Right lung (tissue), 10 donors: ENCODE measurements around the gene STRC. TPM values are rescaled to one million over a fixed set of nuclear protein-coding genes. Genes with fewer than 3 reads are reported as not detected.
"Not testable (repeated sequence)": the region's sequence is repeated elsewhere in the genome, so short reads cannot be mapped to it uniquely, and the experiment has no call there.

ENCODE experiments used
- DNase-seq, 2 donors: peaks; one replicate each; pipeline ENCODE4 v3.0.0-alpha.2; 2013
- long read RNA-seq, 8 donors: transcript quantifications; one replicate each; lab custom pipeline, GENCODE V29; 2026
- polyA plus RNA-seq, 5 donors: library from polyadenylated mRNA; unstranded; fragments of 120-200 nt; gene quantifications; one replicate each; pipeline versions ENCODE4 v1.2.1 to v1.2.3, GENCODE V29; 2013; ENCODE audit warnings: inconsistent platforms in 1 of 5, low replicate concordance in 1 of 5; ENCODE audit not compliant: insufficient read length in 5 of 5, insufficient read depth in 1 of 5

Gene STRC
- polyA plus RNA-seq: 1 to 10 TPM in 1 of 5 donors, under 1 TPM in 4; 0.58 to 1.9 (median 0.73) TPM
- long read RNA-seq, donor 1: 0 reads
- long read RNA-seq, donor 2: 0 reads
- long read RNA-seq, donor 3: 0 reads
- long read RNA-seq, donor 4: 0 reads
- long read RNA-seq, donor 5: 0 reads
- long read RNA-seq, donor 6: 0 reads
- long read RNA-seq, donor 7: 0 reads
- long read RNA-seq, donor 8: 0 reads

- DNase-seq: not testable (repeated sequence)
These were observed at the start of gene STRC for GRCh38 chr15:43618700-43619099. Gene STRC (minus strand): TSS chr15:43618800. CDS start chr15:43618722, 78 bp downstream.

GRCh38 chr15:43666177-43666576 lies 47.6 kb upstream of the STRC start:
- not testable (repeated sequence) for DNase-seq

DNA sequence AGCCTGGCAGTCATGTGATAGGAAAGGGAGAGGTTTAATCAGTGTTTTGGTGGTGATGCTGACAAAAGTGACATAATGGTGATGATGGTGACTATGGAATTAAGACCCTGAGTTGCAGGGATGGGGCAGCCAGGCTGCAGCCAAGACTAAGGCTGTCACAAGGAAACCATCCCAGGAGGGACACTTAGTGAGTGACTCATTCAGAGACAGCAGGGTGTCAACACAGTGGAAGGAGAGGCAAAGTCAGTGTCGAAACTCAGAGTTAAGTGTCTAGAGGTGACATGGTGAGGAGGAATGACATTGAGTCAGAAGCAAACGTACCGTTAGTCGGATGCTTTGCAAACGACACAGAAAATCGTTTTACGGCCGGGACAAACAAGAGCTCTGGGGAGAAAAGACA lies 44.7 kb upstream of the STRC start:
- not testable (repeated sequence) for DNase-seq

DNA sequence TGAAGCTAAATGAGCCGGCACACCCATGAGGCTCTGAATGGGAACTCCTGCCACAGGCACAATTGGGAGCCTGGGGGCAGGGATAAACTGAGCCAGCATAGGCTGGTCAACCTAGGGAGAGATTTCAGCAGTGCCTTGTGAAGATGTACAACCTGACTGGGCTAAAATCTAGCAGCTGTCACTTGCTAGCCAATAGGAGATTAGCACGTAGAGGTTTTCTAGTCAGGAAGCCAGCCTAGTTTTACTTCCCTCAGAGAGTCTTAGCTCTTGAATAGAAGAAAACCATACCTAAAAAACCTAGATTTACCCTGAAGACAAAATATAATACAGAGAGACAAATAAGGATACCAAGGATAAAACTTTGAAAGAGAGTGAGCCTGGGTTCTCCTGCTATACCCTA lies 43.7 kb upstream of the STRC start:
- not testable (repeated sequence) for DNase-seq

DNA sequence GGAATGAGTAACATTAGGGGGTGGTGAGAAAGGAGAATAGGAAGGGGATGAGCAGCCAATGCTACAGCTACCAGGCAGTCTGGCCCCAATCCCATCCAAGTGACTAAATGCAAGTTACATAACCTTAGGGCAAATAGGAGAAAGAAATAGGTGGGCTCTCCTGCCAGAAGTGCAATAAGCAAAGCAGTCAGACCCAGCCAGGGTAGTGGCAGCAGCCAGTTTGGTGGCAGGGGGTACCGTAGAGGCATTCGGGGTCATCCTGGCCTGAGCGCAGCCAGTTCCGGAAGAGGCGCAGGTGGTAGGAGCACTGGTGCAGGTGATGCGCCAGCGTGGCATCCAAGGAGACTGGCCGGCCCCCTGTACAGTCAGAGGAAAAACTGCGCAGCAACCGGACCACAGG lies 41.1 kb upstream of the STRC start:
- DNase-seq: not testable (repeated sequence)

GRCh38 chr15:43649430-43649926 lies 30.9 kb upstream of the STRC start:
- DNase-seq: not testable (repeated sequence)

DNA sequence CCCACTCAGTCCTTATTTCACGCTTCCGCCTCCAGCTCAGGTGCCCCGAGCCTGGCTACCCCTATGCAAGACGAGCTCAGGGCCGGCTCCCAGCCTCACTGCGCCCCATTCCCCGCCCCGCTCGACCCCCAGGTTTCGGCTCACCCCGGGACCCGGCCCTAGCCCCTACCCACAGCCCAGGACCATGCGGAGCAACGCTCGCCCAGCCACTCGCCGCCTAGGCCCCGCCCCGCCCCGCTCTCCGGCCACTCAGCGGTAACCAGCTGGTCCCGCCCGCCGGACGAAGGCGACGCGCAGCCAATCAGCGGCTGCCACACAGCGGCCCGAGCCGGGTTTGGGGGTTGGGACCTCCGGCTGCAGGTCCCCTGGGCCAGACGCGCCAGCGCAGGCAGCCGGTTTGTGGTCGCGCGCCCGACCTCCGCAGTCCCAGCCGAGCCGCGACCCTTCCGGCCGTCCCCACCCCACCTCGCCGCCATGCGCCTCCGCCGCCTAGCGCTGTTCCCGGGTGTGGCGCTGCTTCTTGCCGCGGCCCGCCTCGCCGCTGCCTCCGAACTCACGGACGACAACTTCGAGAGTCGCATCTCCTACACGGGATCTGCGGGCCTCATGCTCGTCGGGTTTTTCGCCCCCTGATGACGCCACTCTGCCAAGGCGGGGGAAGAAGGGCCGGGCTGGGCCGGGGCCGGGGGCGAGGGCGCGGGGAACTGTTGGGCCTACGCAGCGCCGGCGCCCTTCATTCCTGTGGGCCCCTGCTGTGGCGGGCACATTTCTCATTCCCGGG lies 30.2 kb upstream of the STRC start, which contains the start of gene CATSPER2:
TSS of gene CATSPER2 (minus strand) at position 196 of the 781 bp plus-strand sequence. CDS start 783 bp downstream, outside the sequence.
- DNase-seq: no peak

- DNase-seq: not testable (repeated sequence)
These were observed 20.0 kb upstream of the STRC start for GRCh38 chr15:43638464-43639204.

DNA sequence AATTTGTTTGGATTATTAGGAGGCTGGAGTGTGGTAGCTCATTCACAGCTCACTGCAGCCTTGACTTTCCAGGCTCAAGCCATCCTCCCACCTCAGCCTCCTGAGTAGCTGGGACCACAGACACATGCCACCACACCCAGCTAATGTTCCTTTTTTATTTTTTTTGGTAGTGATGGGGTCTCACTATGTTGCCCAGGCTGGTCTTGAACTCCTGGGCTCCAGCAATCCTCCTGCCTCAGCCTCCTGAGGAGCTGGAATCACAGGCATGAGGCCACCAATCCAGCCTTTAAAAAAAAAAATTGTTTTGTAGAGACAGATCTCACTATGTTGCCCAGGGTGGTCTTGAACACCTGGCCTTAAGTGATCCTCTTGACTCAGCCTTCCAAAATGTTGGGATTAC lies 8.3 kb upstream of the STRC start:
- DNase-seq: not testable (repeated sequence)

DNA sequence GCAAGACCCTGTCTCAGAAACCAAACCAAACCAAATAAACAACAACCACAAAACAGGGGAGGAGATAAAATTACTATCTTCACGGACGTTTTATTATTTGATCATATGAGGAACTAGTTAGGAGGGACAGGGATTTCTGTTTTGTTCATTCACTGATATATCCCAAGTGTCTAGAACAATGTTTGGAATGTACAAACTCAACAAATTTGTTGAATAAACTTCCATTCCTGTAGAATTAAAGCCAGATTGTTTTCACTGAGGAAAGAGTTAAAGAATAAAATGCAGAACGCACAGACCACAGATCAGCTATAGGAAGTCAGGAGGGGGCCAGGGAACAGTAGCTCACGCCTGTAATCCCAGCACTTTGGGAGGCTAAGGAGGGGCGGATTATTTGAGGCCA lies 6.5 kb upstream of the STRC start:
- no peak for DNase-seq

GRCh38 chr15:43622068-43622799 lies 3.6 kb upstream of the STRC start:
- DNase-seq: not testable (repeated sequence)

DNA sequence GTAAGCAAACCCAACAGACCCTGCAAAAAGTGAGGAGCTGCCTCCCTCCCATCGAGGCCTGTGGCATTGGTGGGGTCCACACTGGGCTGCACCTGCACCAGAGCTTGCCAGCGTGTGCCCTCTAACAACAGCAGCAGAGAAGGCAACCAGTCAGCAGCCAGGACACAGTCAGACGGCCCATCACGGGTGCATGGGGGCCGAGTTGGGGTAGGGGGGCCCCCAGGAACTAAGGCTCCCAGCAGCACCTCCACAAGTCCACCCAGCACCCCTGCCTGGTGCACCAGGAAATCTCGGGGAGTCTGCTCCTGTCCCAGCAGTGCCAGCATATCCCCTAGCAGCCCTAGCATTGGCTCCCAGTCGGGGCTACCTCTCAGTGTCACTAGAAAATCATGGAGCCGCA lies 850 bp downstream of the STRC start:
- DNase-seq: not testable (repeated sequence)

DNA sequence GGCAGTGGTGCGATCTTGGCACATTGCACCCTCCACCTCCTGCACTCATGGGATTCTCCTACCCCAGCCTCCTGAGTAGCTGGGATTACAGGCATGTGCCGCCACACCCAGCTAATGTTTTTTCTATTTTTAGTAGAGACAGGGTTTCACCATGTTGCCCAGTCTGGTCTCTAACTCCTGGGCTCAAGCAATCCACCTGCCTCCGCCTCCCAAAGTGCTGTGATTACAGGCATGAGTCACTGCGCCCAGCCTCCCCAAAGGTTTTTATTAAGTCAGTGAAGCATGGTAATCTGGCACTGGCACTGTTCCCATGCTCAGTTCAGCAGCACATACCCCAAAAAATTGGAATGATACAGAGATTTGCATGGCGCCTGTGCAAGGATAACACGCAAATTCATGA lies 16.4 kb downstream of the STRC start:
- not testable (repeated sequence) for DNase-seq

GRCh38 chr15:43600200-43600599 lies 18.4 kb downstream of the STRC start:
- DNase-seq: not testable (repeated sequence)

DNA sequence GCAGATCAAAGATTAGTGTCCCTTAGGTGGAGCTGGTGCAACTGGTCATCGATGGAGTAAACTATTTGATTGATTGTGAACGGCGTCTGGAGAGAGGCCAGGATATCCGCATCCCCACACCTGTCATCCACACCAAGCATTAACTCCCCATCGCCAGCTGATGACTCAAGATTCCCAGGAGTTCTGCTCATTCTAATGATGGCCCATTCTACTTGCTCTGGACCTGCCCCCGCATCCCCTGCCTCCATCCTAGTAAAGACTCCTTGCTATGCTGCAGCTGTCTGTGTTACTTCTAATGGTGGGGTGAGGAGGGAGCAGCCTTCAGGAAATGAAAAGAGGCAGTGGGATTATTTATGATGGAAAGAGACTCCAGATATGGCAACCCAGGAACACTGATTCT lies 19.5 kb downstream of the STRC start:
- not testable (repeated sequence) for DNase-seq

DNA sequence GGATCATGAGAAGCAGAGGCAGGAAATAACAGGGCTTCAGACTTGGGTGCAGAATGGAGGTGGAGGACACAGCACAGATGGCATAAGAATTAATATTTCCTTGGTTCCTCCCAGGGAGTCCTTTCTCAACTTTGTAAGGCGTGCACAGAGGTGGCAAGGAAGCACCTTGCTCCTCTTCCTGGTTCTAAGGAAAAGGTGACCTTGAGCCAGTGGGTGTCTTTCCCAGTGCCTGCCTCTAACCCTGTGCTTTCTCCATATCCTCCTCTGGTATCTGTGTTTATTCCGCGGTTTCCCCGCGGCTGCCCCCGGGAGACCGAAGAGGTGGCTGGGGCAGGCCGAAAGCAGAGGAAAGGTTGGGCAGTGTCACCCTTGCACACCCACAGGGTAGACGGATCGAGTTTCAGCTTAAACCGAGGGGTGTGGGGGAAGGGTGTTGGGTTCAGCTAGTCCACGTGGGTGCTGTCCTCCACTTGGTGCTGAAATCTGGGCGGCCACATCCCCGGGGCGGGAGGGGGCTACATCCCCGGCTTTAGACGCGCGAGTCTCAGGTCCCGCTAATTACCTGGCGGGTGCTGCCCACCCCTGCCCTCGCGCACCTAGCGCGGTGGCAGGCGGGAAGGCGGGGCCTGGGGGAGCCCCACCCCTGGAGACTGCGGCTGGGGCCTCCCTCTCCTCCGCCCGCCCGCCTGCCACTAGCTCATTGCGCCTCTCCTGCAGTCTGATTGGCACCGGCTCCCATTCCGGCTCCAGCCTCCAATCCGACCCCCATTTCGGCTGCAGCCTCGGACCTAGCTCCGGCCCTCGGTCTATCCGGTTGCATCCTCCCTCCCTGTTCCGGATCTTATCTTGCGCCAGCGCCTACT lies 25.0 kb downstream of the STRC start, which contains the start of gene CKMT1B:
TSS of gene CKMT1B (plus strand) at position 700 of the 863 bp plus-strand sequence. CDS start 192 bp downstream, outside the sequence.
- not testable (repeated sequence) for DNase-seq

DNA sequence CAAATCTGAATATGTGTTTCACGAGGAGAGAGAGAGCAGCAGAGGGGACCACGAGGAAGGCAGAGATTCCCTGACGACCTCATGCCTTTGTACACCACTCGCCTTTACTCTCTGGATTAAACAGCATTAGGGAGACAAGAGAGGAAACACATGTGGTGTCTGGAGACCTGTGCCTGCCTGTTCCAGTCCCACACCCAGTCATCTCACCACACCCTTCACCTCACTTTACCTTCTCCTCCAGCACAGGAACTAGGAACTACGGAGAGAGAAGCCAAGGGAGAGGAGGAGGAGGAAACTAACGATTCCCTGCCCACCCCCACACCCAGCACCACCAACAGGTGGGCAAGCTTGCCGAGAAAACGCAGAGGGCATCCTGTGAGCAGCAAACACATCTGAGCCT lies 25.8 kb downstream of the STRC start:
- DNase-seq: not testable (repeated sequence)

- not testable (repeated sequence) for DNase-seq
These were observed 28.7 kb downstream of the STRC start, which contains the start of gene PPIP5K1 for GRCh38 chr15:43589778-43590466. Gene PPIP5K1 (minus strand): TSS chr15:43590208. CDS start chr15:43584504, 5,704 bp downstream.

DNA sequence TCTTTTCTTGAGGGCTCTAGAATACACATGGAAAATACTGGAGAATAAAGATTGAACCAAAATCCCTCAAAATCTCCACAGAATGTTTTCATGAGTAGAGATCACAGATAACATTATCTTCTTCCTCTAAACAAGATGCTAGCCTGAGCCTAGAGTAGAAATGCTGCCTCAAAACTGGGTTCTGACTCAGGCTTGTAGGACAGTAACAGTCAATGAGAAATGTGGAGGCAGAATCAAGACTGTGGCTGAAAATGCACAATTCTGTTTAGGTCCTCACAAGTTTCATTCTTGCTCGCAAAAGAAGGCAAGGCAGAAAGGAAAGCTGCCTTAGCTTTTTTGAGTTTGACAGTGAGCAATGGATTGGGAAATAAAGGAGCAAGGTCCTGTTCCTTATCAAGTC lies 44.0 kb downstream of the STRC start:
- DNase-seq: not testable (repeated sequence)
